ENCODE measurements around the gene LMX1B.
"Not testable (repeated sequence)": the region's sequence is repeated elsewhere in the genome, so short reads cannot be mapped to it uniquely, and the experiment has no call there.

The LMX1B gene

DNA sequence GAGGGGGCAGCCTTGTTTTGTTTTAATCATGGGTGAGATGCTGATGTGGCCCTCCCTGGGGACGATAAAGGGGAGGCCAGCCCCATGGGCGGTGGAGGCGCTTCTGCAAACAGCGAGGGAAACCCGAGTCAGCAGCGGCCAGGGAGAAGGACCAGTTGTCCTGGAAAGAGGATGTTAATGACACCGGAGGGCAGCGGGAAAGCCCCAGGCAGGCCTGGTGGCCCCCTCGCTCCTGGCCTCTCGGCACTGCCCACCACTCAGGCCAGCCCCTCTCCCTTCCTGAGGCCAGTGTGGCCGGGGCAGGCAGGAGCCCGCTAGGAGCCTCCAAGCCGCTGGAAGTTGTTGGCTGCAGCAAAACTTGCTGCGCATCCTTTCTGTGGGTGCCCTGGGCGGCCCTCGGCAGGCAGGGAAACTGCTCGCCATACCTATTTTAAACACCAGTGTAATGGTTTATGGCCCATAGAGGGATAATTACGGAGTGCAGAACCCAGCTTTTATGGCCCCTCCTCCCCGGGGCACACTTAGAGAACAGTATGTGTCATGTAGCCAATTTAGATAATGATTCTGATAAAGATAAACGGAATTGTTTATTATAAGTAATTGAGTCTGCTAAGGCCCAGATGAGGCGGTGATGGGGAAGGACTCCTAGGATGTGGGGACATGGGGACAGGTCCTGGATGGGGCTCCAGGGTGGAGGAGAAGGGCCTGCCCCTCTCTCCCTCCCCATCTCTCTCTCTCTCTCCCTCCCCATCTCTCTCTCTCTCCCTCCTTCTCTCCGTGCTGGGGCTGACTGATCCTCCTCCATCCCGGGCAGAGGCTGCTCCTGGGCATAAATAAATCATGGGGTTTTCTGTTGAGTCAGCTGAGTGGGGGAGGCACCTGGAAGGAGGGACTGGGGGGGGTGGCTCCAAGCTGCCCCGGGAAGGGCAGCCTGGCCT lies 36.9 kb downstream of the LMX1B start:
- TF ChIP-seq Cebpa-rat (IDR thresholded peaks at IDR 0.05): no peak
- H3K9me3 ChIP-seq (replicated peaks in 1 of 11): no peaks in the 10 kb centered on the region
- H3K4me3 ChIP-seq: no peak overlapping the region
- peak overlapping the region in 2 of 11 experiments; percentile 25 to 38; a peak in 1 of 22 replicates for H3K4me2 ChIP-seq
- no peaks in the 10 kb centered on the region for H3K36me3 ChIP-seq
- H3K4me1 ChIP-seq: peaks cover 0 to 38% (median 16%) of the 10 kb centered on the region in 10 experiments; a peak in 13 of 20 replicates
- peaks cover 0 to 49% (median 0%) of the 10 kb centered on the region in 11 experiments; a peak in 9 of 22 replicates for H4K20me1 ChIP-seq
- no peak overlapping the region for H3K9ac ChIP-seq
- peaks cover 56 to 87% (median 78%) of the 10 kb centered on the region in 11 experiments for H3K27me3 ChIP-seq
- H3K27ac ChIP-seq: no peak overlapping the region

- no peak for TF ChIP-seq Cebpa-rat (IDR thresholded peaks at IDR 0.05)
- no peak overlapping the region for H3K4me2 ChIP-seq
- peaks cover 0 to 38% (median 0%) of the 10 kb centered on the region in 11 experiments; a peak in 9 of 22 replicates for H4K20me1 ChIP-seq
- peaks cover 0 to 42% (median 16%) of the 10 kb centered on the region in 10 experiments; a peak in 13 of 20 replicates for H3K4me1 ChIP-seq
- no peak overlapping the region for H3K27ac ChIP-seq
- no peak overlapping the region for H3K4me3 ChIP-seq
- H3K27me3 ChIP-seq: peaks cover 45 to 73% (median 63%) of the 10 kb centered on the region in 11 experiments
- no peaks in the 10 kb centered on the region for H3K36me3 ChIP-seq
- no peaks in the 10 kb centered on the region for H3K9me3 ChIP-seq (replicated peaks in 1 of 11)
- no peak overlapping the region for H3K9ac ChIP-seq
Observed at GRCh38 chr9:126652140-126652582, 38.4 kb downstream of the LMX1B start.

DNA sequence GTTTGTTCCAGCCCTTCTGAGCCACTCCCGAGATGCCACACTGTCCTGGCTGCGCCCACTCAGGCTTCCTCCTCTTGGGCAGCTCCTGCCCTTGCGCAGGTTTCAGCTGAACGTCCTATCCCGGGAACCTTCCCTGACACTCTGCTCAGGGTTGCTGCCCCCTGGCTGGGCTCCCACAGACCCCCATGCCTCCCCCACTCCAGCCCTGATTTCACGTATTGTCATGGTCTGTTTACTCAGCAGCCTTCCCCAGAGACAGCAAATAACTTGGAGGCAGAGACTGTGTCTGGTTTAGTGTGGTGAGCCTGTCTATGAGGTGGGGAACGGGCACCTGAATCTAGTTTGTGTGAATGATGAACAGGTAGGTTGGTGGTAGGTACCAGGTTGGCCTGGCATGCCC lies 40.4 kb downstream of the LMX1B start:
- TF ChIP-seq Cebpa-rat (IDR thresholded peaks at IDR 0.05): no peak
- no peak overlapping the region for H3K27ac ChIP-seq
- no peaks in the 10 kb centered on the region for H3K9me3 ChIP-seq (replicated peaks in 1 of 11)
- no peak overlapping the region for H3K4me3 ChIP-seq
- no peak overlapping the region for H3K9ac ChIP-seq
- peaks cover 0 to 33% (median 12%) of the 10 kb centered on the region in 10 experiments; a peak in 11 of 20 replicates for H3K4me1 ChIP-seq
- no peaks in the 10 kb centered on the region for H3K36me3 ChIP-seq
- peaks cover 0 to 31% (median 0%) of the 10 kb centered on the region in 11 experiments; a peak in 7 of 22 replicates for H4K20me1 ChIP-seq
- peak overlapping the region in 8 of 11 experiments; percentile 11 to 59 (median 51); a peak in 14 of 22 replicates for H3K4me2 ChIP-seq
- peaks cover 41 to 53% (median 45%) of the 10 kb centered on the region in 11 experiments for H3K27me3 ChIP-seq

- H3K4me3 ChIP-seq; H3K9ac ChIP-seq; H3K9me3 ChIP-seq (replicated peaks in 1 of 11); H3K27ac ChIP-seq; H3K4me2 ChIP-seq; H3K36me3 ChIP-seq: not testable (repeated sequence)
- Histone ChIP-seq H3K27me3 (peaks cover 20 to 33% (median 24%) of the 10 kb centered on the region in 11 experiments), H4K20me1 (peaks cover 0 to 22% (median 0%) of the 10 kb centered on the region in 11 experiments; a peak in 5 of 22 replicates), H3K4me1 (peaks cover 0 to 27% (median 12%) of the 10 kb centered on the region in 10 experiments; a peak in 11 of 20 replicates)
Observed at GRCh38 chr9:126656214-126656613, 42.5 kb downstream of the LMX1B start.

DNA sequence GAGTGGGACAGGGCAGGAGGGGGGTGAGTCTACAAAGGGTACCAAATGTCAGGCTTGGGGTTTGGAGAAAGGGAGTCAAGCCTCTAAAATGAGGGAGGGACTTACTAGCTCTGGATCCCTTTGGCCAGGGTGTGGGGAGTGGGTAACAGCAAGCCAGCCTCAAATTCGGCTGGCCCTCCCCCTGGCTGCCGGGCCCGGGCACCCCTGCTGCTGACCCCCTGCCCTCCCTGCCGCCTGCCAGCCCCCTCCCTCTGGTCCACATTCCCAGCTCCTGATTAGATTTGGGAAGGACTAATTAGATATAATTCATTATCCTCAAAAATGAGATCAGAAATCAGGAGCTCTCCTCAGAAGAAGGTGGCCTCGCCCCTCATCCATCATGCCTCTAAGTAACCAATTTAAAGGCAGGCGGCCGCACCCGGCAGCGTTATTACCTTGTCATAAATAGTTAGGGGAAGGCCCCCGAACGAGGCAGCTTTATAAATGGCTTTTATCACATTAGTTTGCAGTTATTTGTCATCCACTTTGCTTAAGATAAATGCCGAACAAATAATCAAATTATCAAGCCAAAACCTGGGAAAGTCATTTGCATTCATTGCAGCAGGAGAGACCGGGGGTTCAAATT lies 44.6 kb downstream of the LMX1B start:
- H3K4me2 ChIP-seq: no peak overlapping the region
- no peak overlapping the region for H3K27ac ChIP-seq
- no peaks in the 10 kb centered on the region for H3K9me3 ChIP-seq (replicated peaks in 1 of 11)
- H3K36me3 ChIP-seq: no peaks in the 10 kb centered on the region
- no peak overlapping the region for H3K9ac ChIP-seq
- H4K20me1 ChIP-seq: peaks cover 0 to 8% (median 0%) of the 10 kb centered on the region in 11 experiments; a peak in 2 of 22 replicates
- no peak for TF ChIP-seq Cebpa-rat (IDR thresholded peaks at IDR 0.05)
- H3K4me1 ChIP-seq: peaks cover 0 to 36% (median 13%) of the 10 kb centered on the region in 10 experiments; a peak in 13 of 20 replicates
- peaks cover 0 to 12% (median 4%) of the 10 kb centered on the region in 11 experiments; a peak in 13 of 22 replicates for H3K27me3 ChIP-seq
- no peak overlapping the region for H3K4me3 ChIP-seq

GRCh38 chr9:126658956-126659555 lies 45.3 kb downstream of the LMX1B start:
- TF ChIP-seq Cebpa-rat (IDR thresholded peaks at IDR 0.05): no peak
- no peak overlapping the region for H3K9ac ChIP-seq
- H3K36me3 ChIP-seq: no peaks in the 10 kb centered on the region
- peaks cover 5 to 41% (median 19%) of the 10 kb centered on the region in 10 experiments for H3K4me1 ChIP-seq
- H3K27me3 ChIP-seq: peaks cover 0 to 5% (median 0%) of the 10 kb centered on the region in 11 experiments; a peak in 5 of 22 replicates
- H3K9me3 ChIP-seq (replicated peaks in 1 of 11): no peaks in the 10 kb centered on the region
- H3K4me2 ChIP-seq: no peak overlapping the region
- no peak overlapping the region for H3K27ac ChIP-seq
- H4K20me1 ChIP-seq: peaks cover 0 to 8% (median 0%) of the 10 kb centered on the region in 11 experiments; a peak in 2 of 22 replicates
- H3K4me3 ChIP-seq: no peak overlapping the region

DNA sequence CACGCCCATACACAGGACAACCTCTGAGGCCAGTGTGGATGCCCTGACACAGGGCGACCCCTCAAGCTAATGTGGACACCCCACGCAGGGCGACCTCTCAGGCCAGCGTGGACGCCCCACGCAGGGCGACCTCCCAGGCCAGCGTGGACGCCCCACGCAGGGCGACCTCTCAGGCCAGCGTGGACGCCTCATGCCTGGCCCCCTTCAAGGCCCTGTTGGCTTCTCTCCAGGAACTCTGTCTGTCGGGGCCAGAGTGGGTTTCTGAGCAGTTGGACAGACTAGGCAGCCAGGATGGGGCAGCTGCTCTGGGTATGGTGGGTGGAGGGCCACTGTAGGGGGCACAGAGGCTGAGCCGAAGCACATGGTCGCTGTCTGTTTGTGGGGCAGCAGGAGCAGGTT lies 47.4 kb downstream of the LMX1B start:
- peaks cover 0 to 17% (median 0%) of the 10 kb centered on the region in 11 experiments; a peak in 6 of 22 replicates for H3K27me3 ChIP-seq
- no peak overlapping the region for H3K4me2 ChIP-seq
- no peaks in the 10 kb centered on the region for H3K9me3 ChIP-seq (replicated peaks in 1 of 11)
- no peak for TF ChIP-seq Cebpa-rat (IDR thresholded peaks at IDR 0.05)
- H3K4me1 ChIP-seq: peaks cover 23 to 45% (median 29%) of the 10 kb centered on the region in 10 experiments
- no peak overlapping the region for H3K4me3 ChIP-seq
- no peaks in the 10 kb centered on the region for H3K36me3 ChIP-seq
- H3K9ac ChIP-seq: no peak overlapping the region
- no peak overlapping the region for H3K27ac ChIP-seq
- peaks cover 0 to 21% (median 0%) of the 10 kb centered on the region in 11 experiments; a peak in 2 of 22 replicates for H4K20me1 ChIP-seq

GRCh38 chr9:126661521-126662251 lies 48.0 kb downstream of the LMX1B start:
- TF ChIP-seq Cebpa-rat (IDR thresholded peaks at IDR 0.05): no peak
- peaks cover 0 to 23% (median 0%) of the 10 kb centered on the region in 11 experiments; a peak in 2 of 22 replicates for H4K20me1 ChIP-seq
- H3K9ac ChIP-seq: no peak overlapping the region
- H3K27ac ChIP-seq: no peak overlapping the region
- H3K27me3 ChIP-seq: peaks cover 0 to 21% (median 0%) of the 10 kb centered on the region in 11 experiments; a peak in 6 of 22 replicates
- peaks cover 28 to 51% (median 34%) of the 10 kb centered on the region in 10 experiments for H3K4me1 ChIP-seq
- no peak overlapping the region for H3K4me3 ChIP-seq
- no peaks in the 10 kb centered on the region for H3K36me3 ChIP-seq
- no peak overlapping the region for H3K4me2 ChIP-seq
- H3K9me3 ChIP-seq (replicated peaks in 1 of 11): no peaks in the 10 kb centered on the region
